Thyroid gland (tissue), 4 donors: ENCODE results near the gene C5orf47. TPM values are rescaled to one million over a fixed set of nuclear protein-coding genes. Genes with fewer than 3 reads are reported as not detected.

Source experiments
- DNase-seq, 2 donors: peaks; one replicate each; pipeline ENCODE4 v3.0.0-alpha.2; 2019
- H3K27ac ChIP-seq, 3 donors: fragments of 200-600 bp; sonication (generic); 1 replicate in 2 of 3; 2 replicates in 1 of 3; pipeline ENCODE4 v1.5.1; 2016 to 2019; ENCODE audit warnings: mild to moderate bottlenecking in 1 of 3, moderate library complexity in 1 of 3
- H3K27me3 ChIP-seq: fragments of 200-600 bp; sonication (generic); one replicate; pipeline ENCODE4 v1.5.1; 2019
- H3K36me3 ChIP-seq, 2 donors: fragments of 200-600 bp; sonication (generic); one replicate each; pipeline ENCODE4 v1.5.1; 2016 to 2019
- H3K4me1 ChIP-seq, 2 donors: fragments of 200-600 bp; sonication (generic); one replicate each; pipeline ENCODE4 v1.5.1; 2017 to 2019
- H3K4me3 ChIP-seq, 3 donors: fragments of 200-600 bp; sonication (generic); replicated peaks in 1 of 3; 1 replicate in 2 of 3; 2 replicates in 1 of 3; pipeline ENCODE4 v1.5.1; 2016; ENCODE audit warnings: mild to moderate bottlenecking in 1 of 3
- H3K9me3 ChIP-seq: fragments of 200-600 bp; sonication (generic); one replicate; pipeline ENCODE4 v1.5.1; 2017
- CTCF ChIP-seq, 6 experiments: fragments of 200-600 bp in 3 of 6; fragments of 450-650 bp in 3 of 6; sonication (generic) in 3 of 6; IDR thresholded peaks; one replicate each; pipeline ENCODE4 v1.5.1; 2016 to 2019; ENCODE audit warnings: antibody characterized with exemption in 6 of 6, mild to moderate bottlenecking in 2 of 6, inconsistent platforms in 1 of 6, moderate library complexity in 1 of 6
- POLR2A ChIP-seq, 2 donors: fragments of 450-650 bp; IDR thresholded peaks; one replicate each; pipeline ENCODE4 v1.6.1; 2017; ENCODE audit warnings: antibody characterized with exemption in 2 of 2, mild to moderate bottlenecking in 2 of 2, moderate library complexity in 1 of 2
- WGBS, 2 donors: methylation state at CpG; one replicate each; pipeline ENCODE4 v1.1.5; 2017; 5-methylcytosine and 5-hydroxymethylcytosine counted together
- intact Hi-C: fragments of 100-400 bp; cut with DNase I; formaldehyde crosslinking; loops from one replicate; pipeline ENCODE4 v1.15.1; 2023
- total RNA-seq, 4 donors: library from RNA; depleted of rRNA; stranded (reverse); fragments of >200 nt; gene quantifications; one replicate each; pipeline ENCODE4 v1.2.3, GENCODE V29; 2016

C5orf47 gene
- total RNA-seq = under 1 TPM in 2 of 4 donors, not detected in 2; 0.13 to 0.22 TPM

- 94 to 95% methylated on average over 23 to 48 of the region's 51 CpGs for WGBS, 2 donors
- H3K27ac ChIP-seq = no peak within 1 kb of the TSS
- intact Hi-C loops = no loop called here
These were observed at the start of gene C5orf47 for GRCh38 chr5:173988554-173989431. Gene C5orf47 (plus strand): TSS chr5:173989170. CDS start chr5:173989264, 94 bp downstream.

GRCh38 chr5:173940269-173940668, 48.7 kb upstream of the C5orf47 start:
- Histone ChIP-seq H3K4me1 (peaks cover 53% of the 10 kb centered on the region in 2 donors), H3K27ac (peak overlapping the region in 1 of 3 donors; percentile 11), H3K36me3 (peaks cover 0 to 4% of the 10 kb centered on the region in 2 donors), H3K9me3 (no peaks in the 10 kb centered on the region), H3K27me3 (no peaks in the 10 kb centered on the region), H3K4me3 (no peak overlapping the region)
- 86 to 90% methylated on average over 2 of the region's 2 CpGs for WGBS, 2 donors
- intact Hi-C loops = no loop called here
- DNase-seq = no peak
- TF ChIP-seq CTCF (IDR thresholded peaks at IDR 0.05) (no peak), POLR2A (IDR thresholded peaks at IDR 0.05) (no peak)

More at GRCh38 chr5:173988554-173989431, at the start of gene C5orf47:
- no peak for TF ChIP-seq CTCF (IDR thresholded peaks at IDR 0.05)
- TF ChIP-seq POLR2A (IDR thresholded peaks at IDR 0.05) = no peak
- Histone ChIP-seq H3K27me3 (no peaks in the 10 kb centered on the region), H3K9me3 (no peaks in the 10 kb centered on the region), H3K4me3 (no peak within 1 kb of the TSS), H3K4me1 (no peaks in the 10 kb centered on the region), H3K36me3 (no peaks in the 10 kb centered on the region)
- no peak for DNase-seq

- Histone ChIP-seq H3K4me1 (peaks cover 44 to 45% of the 10 kb centered on the region in 2 donors), H3K4me3 (no peak overlapping the region), H3K36me3 (peaks cover 0 to 4% of the 10 kb centered on the region in 2 donors), H3K9me3 (no peaks in the 10 kb centered on the region), H3K27me3 (no peaks in the 10 kb centered on the region), H3K27ac (peak overlapping the region in 2 of 3 donors; percentile 71 to 86)
- intact Hi-C loops = no loop called here
- no peak for TF ChIP-seq CTCF (IDR thresholded peaks at IDR 0.05)
- no peak for TF ChIP-seq POLR2A (IDR thresholded peaks at IDR 0.05)
- DNase-seq = no peak
- 88 to 89% methylated on average over 2 of the region's 2 CpGs for WGBS, 2 donors
These were observed 47.9 kb upstream of the C5orf47 start for GRCh38 chr5:173941102-173941501.

GRCh38 chr5:173941758-173942401, 47.1 kb upstream of the C5orf47 start:
- peaks cover 38 to 39% of the 10 kb centered on the region in 2 donors for H3K4me1 ChIP-seq
- H3K4me3 ChIP-seq = no peak overlapping the region
- no peaks in the 10 kb centered on the region for H3K9me3 ChIP-seq
- peaks cover 0 to 4% of the 10 kb centered on the region in 2 donors for H3K36me3 ChIP-seq
- WGBS, 2 donors = 61 to 62% methylated on average over 9 of the region's 9 CpGs
- DNase-seq = peak; percentile 33 to 38
- peak overlapping the region; percentile 3 to 86 (median 71) for H3K27ac ChIP-seq
- intact Hi-C loops = no loop called here
- no peak for TF ChIP-seq CTCF (IDR thresholded peaks at IDR 0.05)
- TF ChIP-seq POLR2A (IDR thresholded peaks at IDR 0.05) = peak in 1 of 2 donors; percentile 44
- no peaks in the 10 kb centered on the region for H3K27me3 ChIP-seq
